CD4-positive, alpha-beta T cell treated with Interleukin-4 for 4 hours (primary cell): ENCODE results near the gene TANGO2.

Source experiments
- DNase-seq: peaks from one replicate; pipeline ENCODE4 v3.0.0-alpha.2; 2020

Gene TANGO2

GRCh38 chr22:20052309-20053259 lies 31.7 kb downstream of the TANGO2 start:
- DNase-seq: no peak

GRCh38 chr22:20053407-20054033 lies 32.6 kb downstream of the TANGO2 start:
- DNase-seq: no peak

GRCh38 chr22:20054034-20054427 lies 33.1 kb downstream of the TANGO2 start:
- no peak for DNase-seq

- no peak for DNase-seq
Observed at GRCh38 chr22:20054485-20054884, 33.6 kb downstream of the TANGO2 start.

- DNase-seq: no peak
Observed at GRCh38 chr22:20055144-20055543, 34.2 kb downstream of the TANGO2 start.

GRCh38 chr22:20055654-20056053 lies 34.7 kb downstream of the TANGO2 start:
- no peak for DNase-seq

GRCh38 chr22:20056161-20056560 lies 35.3 kb downstream of the TANGO2 start:
- DNase-seq: no peak

- DNase-seq: no peak
Observed at GRCh38 chr22:20056696-20057386, 35.9 kb downstream of the TANGO2 start.

- DNase-seq: no peak
Observed at GRCh38 chr22:20057596-20058268, 36.8 kb downstream of the TANGO2 start.

GRCh38 chr22:20058989-20059770 lies 38.3 kb downstream of the TANGO2 start:
- DNase-seq: no peak

- no peak for DNase-seq
Observed at GRCh38 chr22:20060700-20061480, 40.0 kb downstream of the TANGO2 start.

- DNase-seq: no peak
Observed at GRCh38 chr22:20061481-20061861, 40.6 kb downstream of the TANGO2 start.

GRCh38 chr22:20062043-20062765 lies 41.3 kb downstream of the TANGO2 start:
- no peak for DNase-seq

GRCh38 chr22:20062766-20063083 lies 41.8 kb downstream of the TANGO2 start:
- DNase-seq: no peak

- no peak for DNase-seq
Observed at GRCh38 chr22:20063271-20064139, 42.6 kb downstream of the TANGO2 start.

GRCh38 chr22:20064140-20064480 lies 43.2 kb downstream of the TANGO2 start:
- DNase-seq: no peak

- DNase-seq: no peak
Observed at GRCh38 chr22:20064545-20065262, 43.8 kb downstream of the TANGO2 start.

GRCh38 chr22:20065896-20066616 lies 45.1 kb downstream of the TANGO2 start:
- DNase-seq: no peak
